B cell (primary cell): ENCODE measurements around the gene ASTL.

Experiments used
- CTCF ChIP-seq: fragments of 200-600 bp; IDR thresholded peaks from one replicate; pipeline ENCODE4 v1.8.0; 2022; ENCODE audit warnings: antibody characterized with exemption, mild to moderate bottlenecking
- EZH2 ChIP-seq: IDR thresholded peaks from 2 replicates; pipeline ENCODE4 v1.6.1; 2012; ENCODE audit warnings: borderline replicate concordance, low read depth, mild to moderate bottlenecking, moderate library complexity, low read length; ENCODE audit not compliant: insufficient read depth, poor library complexity, severe bottlenecking

- TF ChIP-seq CTCF (no peak), EZH2 (no peak)
These were observed 28.3 kb downstream of the ASTL start for GRCh38 chr2:96109931-96110511.
